ENCODE results near the gene PDK3.

GRCh38 chrX:24553011-24553410 lies 87.9 kb downstream of the PDK3 start:
- no peak for TF ChIP-seq CTCF (conservative IDR thresholded peaks at IDR 0.05 in 1 of 2, IDR thresholded peaks at IDR 0.05 in 1 of 2; ENCODE audit: extremely low read depth in 1 of 2, insufficient read depth in 1 of 2, low read depth in 1 of 2, low read length in 2 of 2)
- no peak for TF ChIP-seq EZH2 (IDR thresholded peaks at IDR 0.05; ENCODE audit: borderline replicate concordance, low read length)
